H9 (cell line): ENCODE data around the gene ST3GAL6. TPM values are rescaled to one million over a fixed set of nuclear protein-coding genes. Genes with fewer than 3 reads are reported as not detected.

ENCODE experiments used
- DNase-seq: peaks from one replicate; pipeline ENCODE4 v3.0.0-alpha.2; 2017
- H2AFZ ChIP-seq: one replicate; pipeline ENCODE4 v1.6.1; 2013; ENCODE audit warnings: mild to moderate bottlenecking, low read length, control low read depth, moderate library complexity
- H2AK5ac ChIP-seq: 2 replicates; pipeline ENCODE4 v1.6.1; 2013; ENCODE audit warnings: low read length, control low read depth, mixed read lengths; ENCODE audit not compliant: insufficient read length
- H2BK120ac ChIP-seq: one replicate; pipeline ENCODE4 v1.6.1; 2013; ENCODE audit warnings: low read depth, mild to moderate bottlenecking, low read length, control low read depth, inconsistent platforms; ENCODE audit not compliant: poor library complexity, severe bottlenecking
- H2BK12ac ChIP-seq: 2 replicates; pipeline ENCODE4 v1.6.1; 2013; ENCODE audit warnings: low read length, control low read depth, mixed read lengths, low read depth; ENCODE audit not compliant: insufficient read length
- H2BK15ac ChIP-seq: 2 replicates; pipeline ENCODE4 v1.6.1; 2013; ENCODE audit warnings: low read depth, low read length, control low read depth
- H2BK20ac ChIP-seq: one replicate; pipeline ENCODE4 v1.6.1; 2013; ENCODE audit warnings: low read depth, mild to moderate bottlenecking, low read length, control low read depth, inconsistent platforms; ENCODE audit not compliant: poor library complexity, severe bottlenecking
- H2BK5ac ChIP-seq: 2 replicates; pipeline ENCODE4 v1.6.1; 2013; ENCODE audit warnings: low read length, control low read depth, mixed read lengths; ENCODE audit not compliant: insufficient read length
- H3K14ac ChIP-seq: 2 replicates; pipeline ENCODE4 v1.6.1; 2013; ENCODE audit warnings: low read length, control low read depth; ENCODE audit not compliant: insufficient read depth
- H3K18ac ChIP-seq: 2 replicates; pipeline ENCODE4 v1.6.1; 2013; ENCODE audit warnings: low read depth, mild to moderate bottlenecking, mixed read lengths, low read length, control low read depth; ENCODE audit not compliant: insufficient read length
- H3K23ac ChIP-seq: 2 replicates; pipeline ENCODE4 v1.6.1; 2013; ENCODE audit warnings: low read length, control low read depth, mixed read lengths, low read depth; ENCODE audit not compliant: insufficient read length
- H3K23me2 ChIP-seq: 2 replicates; pipeline ENCODE4 v1.6.1; 2013; ENCODE audit warnings: low read depth, mild to moderate bottlenecking, mixed read lengths, low read length, control low read depth; ENCODE audit not compliant: insufficient read length, poor library complexity, severe bottlenecking
- H3K27ac ChIP-seq: 2 replicates; pipeline ENCODE4 v1.5.1; 2013; ENCODE audit warnings: low read length, control low read depth, mixed read lengths, low read depth; ENCODE audit not compliant: insufficient read length
- H3K27me3 ChIP-seq: 2 replicates; pipeline ENCODE4 v1.6.1; 2013; ENCODE audit warnings: low read length, control low read depth, inconsistent platforms; ENCODE audit not compliant: insufficient read depth
- H3K4ac ChIP-seq: 2 replicates; pipeline ENCODE4 v1.6.1; 2013; ENCODE audit warnings: low read depth, mild to moderate bottlenecking, control low read depth, inconsistent platforms, low read length, moderate library complexity
- H3K4me1 ChIP-seq: 2 replicates; pipeline ENCODE4 v1.6.1; 2013; ENCODE audit warnings: low read length, control low read depth, inconsistent platforms; ENCODE audit not compliant: insufficient read depth
- H3K4me2 ChIP-seq: 2 replicates; pipeline ENCODE4 v1.6.1; 2013; ENCODE audit warnings: low read length, control low read depth, mixed read lengths; ENCODE audit not compliant: insufficient read length, insufficient read depth
- H3K56ac ChIP-seq: 2 replicates; pipeline ENCODE4 v1.6.1; 2013; ENCODE audit warnings: low read depth, mild to moderate bottlenecking, mixed read lengths, low read length, control low read depth; ENCODE audit not compliant: insufficient read length
- H3K79me1 ChIP-seq: 2 replicates; pipeline ENCODE4 v1.6.1; 2013; ENCODE audit warnings: low read depth, mild to moderate bottlenecking, moderate library complexity, low read length, control low read depth, inconsistent platforms; ENCODE audit not compliant: insufficient read depth, poor library complexity, severe bottlenecking
- H3K79me2 ChIP-seq: 2 replicates; pipeline ENCODE4 v1.6.1; 2013; ENCODE audit warnings: low read length, control low read depth, inconsistent platforms; ENCODE audit not compliant: insufficient read depth
- H3K9ac ChIP-seq: 2 replicates; pipeline ENCODE4 v1.6.1; 2013; ENCODE audit warnings: low read length, control low read depth, mixed read lengths; ENCODE audit not compliant: insufficient read length; ENCODE audit errors: extremely low read depth
- H3K9me3 ChIP-seq: one replicate; pipeline ENCODE4 v1.6.1; 2013; ENCODE audit warnings: low read depth, low read length, inconsistent platforms; ENCODE audit not compliant: control insufficient read depth
- H3T11ph ChIP-seq: one replicate; pipeline ENCODE4 v1.6.1; 2013; ENCODE audit warnings: mild to moderate bottlenecking, low read length, control low read depth, inconsistent platforms
- H4K20me1 ChIP-seq: one replicate; pipeline ENCODE4 v1.6.1; 2013; ENCODE audit not compliant: control insufficient read depth, insufficient read length, insufficient read depth
- H4K5ac ChIP-seq: 2 replicates; pipeline ENCODE4 v1.6.1; 2013; ENCODE audit warnings: low read depth, mild to moderate bottlenecking, mixed read lengths, low read length, control low read depth; ENCODE audit not compliant: insufficient read length
- H4K8ac ChIP-seq: replicated peaks from 2 replicates; pipeline ENCODE4 v1.6.1; 2013; ENCODE audit warnings: low read length, control low read depth, mixed read lengths, low read depth; ENCODE audit not compliant: insufficient read length
- H4K91ac ChIP-seq: 2 replicates; pipeline ENCODE4 v1.6.1; 2013; ENCODE audit warnings: low read depth, mild to moderate bottlenecking, moderate library complexity, mixed read lengths, low read length, control low read depth; ENCODE audit not compliant: insufficient read length
- H3K27ac Mint-ChIP-seq, 3 experiments: 2 replicates in 2 of 3; 3 replicates in 1 of 3; pipeline ENCODE4 v1.8.0; 2020 to 2021; ENCODE audit warnings: mixed read lengths in 3 of 3, mild to moderate bottlenecking in 1 of 3, moderate library complexity in 1 of 3
- H3K27me3 Mint-ChIP-seq: 2 replicates; pipeline ENCODE4 v1.8.0; 2021; ENCODE audit warnings: low read depth, mild to moderate bottlenecking, moderate library complexity, mixed read lengths
- H3K36me3 Mint-ChIP-seq, 3 experiments: 2 replicates in 2 of 3; 3 replicates in 1 of 3; pipeline ENCODE4 v1.8.0; 2020 to 2021; ENCODE audit warnings: low read depth in 3 of 3, mixed read lengths in 3 of 3; ENCODE audit not compliant: insufficient read depth in 1 of 3
- H3K4me1 Mint-ChIP-seq, 2 experiments: 2 replicates each; pipeline ENCODE4 v1.8.0; 2020; ENCODE audit warnings: mixed read lengths in 2 of 2
- H3K4me3 Mint-ChIP-seq, 2 experiments: 2 replicates in 1 of 2; 3 replicates in 1 of 2; pipeline ENCODE4 v1.8.0; 2020 to 2021; ENCODE audit warnings: mild to moderate bottlenecking in 2 of 2, mixed read lengths in 2 of 2, moderate library complexity in 1 of 2
- H3K9me3 Mint-ChIP-seq, 2 experiments: 2 replicates in 1 of 2; 3 replicates in 1 of 2; pipeline ENCODE4 v1.8.0; 2020; ENCODE audit warnings: mild to moderate bottlenecking in 2 of 2, mixed read lengths in 2 of 2, moderate library complexity in 1 of 2
- WGBS: extraction: QIAGEN DNeasy Blood & Tissue Kit; methylation state at CpG from one replicate; pipeline ENCODE4 v1.1.7; 2013; ENCODE audit warnings: missing lambda C conversion rate, low lambda C conversion rate, mixed read lengths; ENCODE audit not compliant: insufficient read length; ENCODE audit errors: extremely low coverage; 5-methylcytosine and 5-hydroxymethylcytosine counted together
- total RNA-seq: library from RNA; stranded (reverse); gene quantifications from 2 replicates; pipeline ENCODE4 v1.2.1, GENCODE V29; 2021
- TF ChIP-seq, protein P1 (sequence below): fragments of 200-600 bp; sonication (generic); conservative IDR thresholded peaks from 3 replicates; pipeline ENCODE4 v1.8.0; 2021; ENCODE audit warnings: antibody characterized with exemption, mild to moderate bottlenecking

ST3GAL6 gene
- total RNA-seq, 1 experiment from 2014 or later = 6.4 TPM

DNA sequence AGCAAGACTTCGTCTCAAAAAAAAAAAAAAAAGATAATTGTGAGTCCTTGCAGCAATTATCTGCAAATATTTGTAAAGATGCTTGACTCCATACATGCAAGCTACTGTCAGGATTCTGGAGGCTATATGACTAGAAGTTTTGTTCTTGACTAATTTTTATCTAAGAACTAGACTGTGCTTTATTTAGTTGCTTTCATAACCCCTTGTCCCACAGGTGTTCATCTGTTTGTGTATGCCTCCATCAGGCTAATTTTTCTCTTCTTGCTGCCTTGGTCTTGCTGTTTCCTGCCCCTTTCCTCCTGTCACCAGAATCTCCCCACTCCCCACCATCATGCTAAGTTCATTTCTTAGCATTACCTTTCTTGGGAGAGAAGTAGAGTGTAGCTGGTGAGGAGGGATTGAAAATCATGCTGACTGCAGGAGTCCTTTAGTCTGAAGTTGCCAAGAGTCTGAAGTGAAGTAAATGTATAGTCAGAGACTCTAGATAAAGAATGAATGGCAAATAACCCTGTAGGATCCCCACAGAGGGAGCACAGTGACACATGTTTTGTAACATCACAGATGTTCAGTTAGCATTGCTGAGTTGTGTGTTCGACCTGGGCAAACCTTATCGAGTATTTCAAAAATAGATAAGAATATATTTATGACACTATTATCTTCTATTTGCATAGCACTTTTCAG, 12.5 kb downstream of the ST3GAL6 start:
- H3K36me3 Mint-ChIP-seq = no peaks in the 10 kb centered on the region
- Histone ChIP-seq H3K79me1 (no peaks in the 10 kb centered on the region), H4K5ac (no peak overlapping the region), H3T11ph (no peak overlapping the region), H3K18ac (no peak overlapping the region), H3K9ac (no peak overlapping the region), H3K23me2 (no peaks in the 10 kb centered on the region), H3K9me3 (no peaks in the 10 kb centered on the region), H3K27ac (no peak overlapping the region), H2AK5ac (no peak overlapping the region), H3K79me2 (no peaks in the 10 kb centered on the region), H2BK15ac (no peak overlapping the region), H3K4me2 (no peak overlapping the region), H3K27me3 (no peaks in the 10 kb centered on the region), H3K4me1 (no peaks in the 10 kb centered on the region; the same call in 1 of the 2 replicates), H2BK120ac (no peak overlapping the region), H3K4ac (no peak overlapping the region), H2BK5ac (no peak overlapping the region), H2AFZ (no peak overlapping the region), H3K23ac (no peak overlapping the region), H2BK20ac (no peak overlapping the region), H3K56ac (no peak overlapping the region), H4K91ac (no peak overlapping the region), H4K8ac (no peak overlapping the region), H2BK12ac (no peak overlapping the region), H4K20me1 (no peaks in the 10 kb centered on the region), H3K14ac (no peak overlapping the region)
- H3K27me3 Mint-ChIP-seq = no peaks in the 10 kb centered on the region
- H3K4me1 Mint-ChIP-seq = no peaks in the 10 kb centered on the region
- H3K9me3 Mint-ChIP-seq = no peaks in the 10 kb centered on the region
- WGBS = no CpG with 5 or more reads among the region's 3 CpGs
- DNase-seq = no peak
- TF ChIP-seq, protein P1, sequence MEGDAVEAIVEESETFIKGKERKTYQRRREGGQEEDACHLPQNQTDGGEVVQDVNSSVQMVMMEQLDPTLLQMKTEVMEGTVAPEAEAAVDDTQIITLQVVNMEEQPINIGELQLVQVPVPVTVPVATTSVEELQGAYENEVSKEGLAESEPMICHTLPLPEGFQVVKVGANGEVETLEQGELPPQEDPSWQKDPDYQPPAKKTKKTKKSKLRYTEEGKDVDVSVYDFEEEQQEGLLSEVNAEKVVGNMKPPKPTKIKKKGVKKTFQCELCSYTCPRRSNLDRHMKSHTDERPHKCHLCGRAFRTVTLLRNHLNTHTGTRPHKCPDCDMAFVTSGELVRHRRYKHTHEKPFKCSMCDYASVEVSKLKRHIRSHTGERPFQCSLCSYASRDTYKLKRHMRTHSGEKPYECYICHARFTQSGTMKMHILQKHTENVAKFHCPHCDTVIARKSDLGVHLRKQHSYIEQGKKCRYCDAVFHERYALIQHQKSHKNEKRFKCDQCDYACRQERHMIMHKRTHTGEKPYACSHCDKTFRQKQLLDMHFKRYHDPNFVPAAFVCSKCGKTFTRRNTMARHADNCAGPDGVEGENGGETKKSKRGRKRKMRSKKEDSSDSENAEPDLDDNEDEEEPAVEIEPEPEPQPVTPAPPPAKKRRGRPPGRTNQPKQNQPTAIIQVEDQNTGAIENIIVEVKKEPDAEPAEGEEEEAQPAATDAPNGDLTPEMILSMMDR = no peak
- H3K27ac Mint-ChIP-seq = no peak overlapping the region
- no peak overlapping the region for H3K4me3 Mint-ChIP-seq
